ENCODE results near the gene GPAM.
"Not testable (repeated sequence)": the region's sequence is repeated elsewhere in the genome, so short reads cannot be mapped to it uniquely, and the experiment has no call there.

The GPAM gene

DNA sequence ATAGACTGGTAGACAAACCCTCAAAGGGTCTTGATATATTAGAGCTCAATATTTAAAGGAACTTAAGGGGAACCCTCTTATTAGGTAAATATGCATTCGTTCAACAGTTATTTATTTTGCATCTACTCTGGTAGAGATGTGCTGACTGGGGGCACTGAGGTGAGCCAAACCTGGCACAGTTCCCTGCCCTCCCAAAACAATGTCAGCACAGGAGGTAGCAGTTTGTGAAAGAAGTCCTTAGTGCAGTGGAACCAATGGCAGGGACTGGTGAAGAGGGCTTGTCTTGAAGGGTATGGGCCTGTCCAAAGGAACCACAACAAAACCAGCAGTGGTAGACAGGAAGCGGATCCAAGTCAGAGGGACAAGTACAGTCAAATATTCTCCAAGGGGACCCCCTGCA lies 32.6 kb upstream of the GPAM start:
- no peak for DNase-seq (ENCODE audit: low read depth in 2 of 2)

DNA sequence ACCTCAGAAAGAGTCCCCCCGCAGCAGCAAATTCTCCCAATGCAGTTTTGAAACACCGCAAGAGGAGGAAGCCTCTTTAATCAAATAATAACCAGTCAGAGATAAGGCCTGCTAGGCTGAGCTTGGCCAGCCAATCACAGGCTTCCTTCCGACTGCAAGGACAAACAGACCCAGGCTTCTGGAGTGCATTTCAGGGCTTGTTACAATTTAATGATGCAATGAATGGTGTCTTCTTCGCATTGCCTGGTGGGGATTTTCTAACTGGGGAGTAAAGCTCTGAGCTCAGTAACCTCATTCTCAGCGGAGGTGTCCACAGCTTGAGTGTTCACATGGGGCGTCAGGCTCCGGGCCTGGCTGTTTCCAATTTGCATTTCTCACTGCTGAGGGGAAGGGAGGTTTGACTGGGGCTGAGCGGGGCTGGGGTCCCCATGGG lies 31.8 kb upstream of the GPAM start:
- DNase-seq (ENCODE audit: low read depth in 2 of 2): no peak

DNA sequence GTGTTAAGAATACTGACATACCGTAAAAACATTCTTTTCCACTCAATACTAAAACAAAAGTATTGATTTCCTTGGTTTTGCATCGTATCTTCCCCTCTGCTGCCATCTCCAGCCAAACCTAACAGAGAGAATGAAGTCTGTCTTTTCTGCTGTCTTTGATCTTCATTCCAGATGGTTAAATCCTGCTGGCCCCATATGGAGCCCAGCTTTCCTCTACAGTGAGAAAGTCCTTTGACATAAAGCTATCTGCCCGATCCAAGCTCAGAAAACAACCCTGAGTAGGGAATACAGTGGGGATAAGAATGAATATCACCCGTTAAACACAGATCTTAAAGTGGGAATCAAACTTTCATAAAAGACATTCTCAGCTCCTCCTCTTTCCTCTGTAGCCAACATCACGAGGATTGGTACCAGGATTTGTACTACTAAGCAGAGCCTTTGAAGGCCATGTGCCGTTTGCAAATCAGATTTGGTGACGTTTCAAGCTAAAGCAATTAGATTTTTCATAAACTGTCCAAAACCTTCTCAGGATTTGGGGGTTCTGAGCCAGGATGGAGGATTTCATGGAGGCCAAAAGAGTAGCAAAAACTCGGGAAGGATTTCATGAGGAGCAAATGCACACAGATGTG lies 30.8 kb upstream of the GPAM start:
- DNase-seq (ENCODE audit: low read depth in 2 of 2): no peak

DNA sequence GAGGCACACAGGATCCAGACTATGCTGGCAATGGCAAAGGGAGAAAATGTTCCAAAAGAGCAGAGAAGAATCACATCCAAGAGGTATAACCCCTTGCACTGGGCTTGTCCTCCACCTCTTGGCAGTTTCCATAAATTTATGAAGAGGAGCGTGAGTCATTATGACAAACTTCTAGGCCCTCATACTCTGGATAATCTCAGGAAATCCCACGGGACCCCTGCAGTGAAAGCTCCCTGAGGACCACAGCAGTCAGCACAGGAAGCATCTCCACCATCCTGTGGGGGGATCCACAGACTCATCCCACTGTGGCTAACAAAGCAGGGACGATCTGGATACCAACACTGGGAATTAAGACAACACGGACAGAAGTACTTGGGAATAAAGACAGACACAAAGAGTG lies 30.3 kb upstream of the GPAM start:
- no peak for DNase-seq (ENCODE audit: low read depth in 2 of 2)

DNA sequence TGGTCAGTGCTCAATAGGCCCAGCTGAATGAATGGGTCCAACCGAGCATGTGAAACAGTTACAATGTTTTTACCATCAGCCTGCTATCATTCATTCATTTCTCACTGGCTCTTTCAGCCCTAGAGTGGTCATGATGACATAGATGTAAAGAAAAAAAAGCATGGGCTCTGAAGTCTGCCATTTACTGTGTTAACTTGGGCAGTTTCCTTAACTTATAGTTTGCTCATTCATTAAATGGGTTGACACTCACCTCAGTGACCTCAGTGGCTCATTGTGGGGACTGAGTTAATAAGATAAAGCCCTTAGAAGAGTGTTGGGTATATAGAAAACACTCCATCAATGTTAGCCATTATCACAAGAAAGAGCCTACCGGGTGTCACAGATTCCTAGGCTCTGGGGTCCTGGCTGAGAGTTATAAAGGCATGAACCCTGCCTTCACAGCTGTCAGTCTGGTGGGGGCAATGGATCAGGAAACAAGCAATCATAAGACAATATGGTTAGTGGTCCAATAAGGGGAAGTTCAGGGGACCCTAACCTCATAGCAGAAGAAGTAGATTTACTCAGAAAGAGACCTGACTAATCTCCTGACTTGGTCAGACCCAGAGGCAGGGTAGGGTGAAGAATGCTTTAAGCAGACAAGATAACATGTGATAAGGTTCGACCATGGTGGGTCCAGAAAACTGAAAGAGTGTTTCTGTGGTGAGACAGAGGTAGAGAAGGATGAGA lies 29.7 kb upstream of the GPAM start:
- DNase-seq (ENCODE audit: low read depth in 2 of 2): no peak

DNA sequence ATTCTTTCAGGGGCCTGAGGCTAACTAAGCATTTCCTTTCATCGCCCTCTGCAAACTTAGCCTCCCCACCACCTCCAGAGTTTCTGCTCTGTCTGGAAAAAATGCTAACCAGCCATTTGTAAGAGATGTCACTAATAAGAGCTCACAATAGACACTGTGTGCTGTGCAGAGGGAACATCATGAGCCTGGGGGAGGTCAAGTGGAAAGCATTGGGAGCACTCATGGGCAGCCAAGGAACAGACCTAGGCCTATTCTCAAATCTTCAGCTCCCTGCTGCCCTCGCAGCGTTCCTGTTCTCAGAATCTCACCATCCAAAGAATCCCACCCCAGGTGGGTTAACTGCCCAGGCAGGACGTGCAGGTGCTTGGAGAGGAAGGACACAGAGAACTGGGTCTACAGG lies 27.1 kb upstream of the GPAM start:
- DNase-seq (ENCODE audit: low read depth in 2 of 2): no peak

DNA sequence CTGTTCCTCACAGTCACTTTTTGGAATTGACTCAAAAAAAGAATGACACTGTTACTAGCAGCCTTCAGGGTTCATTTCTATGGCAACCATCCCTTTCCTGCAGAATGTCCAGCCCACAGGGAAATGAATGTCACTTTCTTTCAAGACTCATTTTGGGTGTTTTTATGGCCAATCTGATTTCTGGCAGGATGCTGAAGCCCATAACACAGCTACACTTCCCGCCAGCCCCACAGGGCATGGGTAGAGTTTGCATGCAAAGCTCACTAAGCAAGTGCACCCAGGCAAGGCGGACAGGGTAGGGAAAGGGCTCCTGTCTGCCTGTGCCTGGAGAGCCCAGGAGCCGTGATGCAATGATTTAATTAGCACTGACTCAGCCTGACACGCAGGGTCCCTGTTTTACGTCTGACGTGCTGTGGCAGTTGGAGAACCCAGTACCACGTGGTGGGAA lies 26.1 kb upstream of the GPAM start:
- DNase-seq (ENCODE audit: low read depth in 2 of 2): no peak

DNA sequence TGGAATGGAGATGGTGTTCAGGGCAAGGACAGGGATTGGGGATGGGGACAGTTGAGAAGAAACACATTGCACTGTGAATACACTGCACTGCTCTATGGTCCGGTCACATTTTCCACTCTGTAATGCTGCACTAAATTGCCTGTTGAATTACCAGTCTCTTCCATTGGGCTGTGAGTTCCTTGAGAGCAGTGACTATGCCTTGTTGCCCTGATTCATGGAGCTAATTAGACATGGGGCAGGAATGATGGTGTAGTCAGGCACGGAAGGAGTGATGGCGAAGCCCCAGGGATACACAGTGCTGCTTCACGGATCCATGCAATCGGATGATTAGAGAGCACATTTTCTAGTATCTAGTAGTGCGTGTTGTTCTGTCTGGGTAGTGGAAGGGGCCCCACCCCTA lies 25.4 kb upstream of the GPAM start:
- DNase-seq (ENCODE audit: low read depth in 2 of 2): no peak

DNA sequence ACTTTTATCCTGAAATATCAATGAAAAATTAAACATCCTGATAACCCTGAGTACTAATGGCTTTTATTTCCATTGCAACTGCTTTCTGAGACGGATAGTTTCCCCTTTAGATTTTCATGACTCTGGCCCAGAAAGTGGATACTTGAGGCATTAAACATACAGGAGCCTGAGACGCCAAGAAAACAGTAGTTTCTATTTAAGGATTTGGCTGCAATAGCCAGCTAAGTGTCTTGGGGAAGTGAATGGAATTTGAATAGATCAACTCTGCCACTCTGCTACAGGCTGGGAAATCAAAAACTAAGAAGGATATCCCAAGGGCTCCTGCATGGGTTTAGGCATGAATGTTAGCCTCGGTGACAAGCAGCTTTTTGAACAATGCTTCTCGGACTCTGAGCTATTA lies 24.7 kb upstream of the GPAM start:
- no peak for DNase-seq (ENCODE audit: low read depth in 2 of 2)

DNA sequence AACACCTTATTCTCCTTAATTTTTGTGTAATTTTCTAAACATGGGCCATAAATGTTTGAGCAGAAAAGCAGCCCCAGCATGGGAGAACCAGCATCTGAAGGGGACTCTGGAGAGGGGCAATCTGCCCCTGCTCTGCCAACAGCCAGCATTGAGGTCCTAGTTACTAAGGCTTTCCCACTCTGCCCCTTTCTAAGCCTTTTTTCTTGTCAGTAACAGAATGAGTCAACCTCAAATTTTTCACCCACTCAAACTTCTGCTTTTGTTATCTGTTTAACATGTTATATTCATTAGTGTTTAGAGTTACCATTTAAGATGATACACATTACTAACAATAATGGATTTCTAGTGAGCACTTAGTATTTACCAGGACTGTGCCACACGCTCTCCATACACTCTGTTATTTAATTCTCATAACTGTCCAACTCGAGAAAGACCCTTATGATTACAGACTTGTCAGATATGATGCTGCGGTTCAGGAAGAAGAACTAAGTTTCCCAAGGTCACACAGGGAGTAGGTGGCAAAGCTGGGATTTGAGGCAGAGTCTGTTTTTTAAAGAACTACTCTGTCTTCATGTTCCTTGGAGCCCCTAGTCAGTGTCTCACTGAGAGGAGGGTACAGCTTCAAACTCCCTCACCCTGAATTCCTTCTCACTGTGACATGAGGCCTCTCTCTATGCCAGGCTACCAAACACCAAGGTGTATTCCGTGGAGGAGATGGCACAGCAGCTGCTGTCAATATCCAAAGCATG lies 19.9 kb upstream of the GPAM start:
- DNase-seq (ENCODE audit: low read depth in 2 of 2): no peak

DNA sequence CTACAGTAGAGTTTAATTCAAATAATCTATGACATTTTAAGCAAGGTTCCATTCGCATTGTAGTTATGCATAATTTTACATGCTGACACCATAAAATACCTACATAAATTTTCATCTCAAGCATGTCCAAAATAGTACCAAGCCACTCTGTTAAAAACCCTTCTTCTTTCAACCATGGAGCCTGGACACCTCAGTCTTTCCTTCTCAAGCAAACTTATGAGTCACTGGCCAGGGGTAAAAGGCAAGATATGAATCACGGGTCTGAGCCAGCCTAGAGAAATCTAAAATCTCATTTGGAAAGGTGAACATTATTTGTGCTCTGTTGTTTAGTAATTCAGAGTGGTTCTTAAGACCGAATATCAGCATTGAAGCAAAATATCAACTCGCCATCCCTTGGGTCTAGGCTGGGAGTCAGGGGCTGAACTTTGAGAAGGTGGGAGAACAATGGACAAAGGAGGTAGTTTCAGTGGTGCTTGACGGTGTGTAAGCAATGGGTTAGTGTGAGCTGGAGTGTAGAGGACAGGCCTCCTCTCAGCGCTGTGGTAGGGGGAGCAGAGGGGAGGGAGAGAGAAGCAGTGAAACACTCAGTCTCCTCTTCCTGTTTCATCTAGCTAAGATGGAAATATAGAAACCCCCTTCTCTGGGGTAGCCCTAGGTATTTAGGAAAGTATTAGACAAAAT lies 19.1 kb upstream of the GPAM start:
- no peak for DNase-seq (ENCODE audit: low read depth in 2 of 2)

DNA sequence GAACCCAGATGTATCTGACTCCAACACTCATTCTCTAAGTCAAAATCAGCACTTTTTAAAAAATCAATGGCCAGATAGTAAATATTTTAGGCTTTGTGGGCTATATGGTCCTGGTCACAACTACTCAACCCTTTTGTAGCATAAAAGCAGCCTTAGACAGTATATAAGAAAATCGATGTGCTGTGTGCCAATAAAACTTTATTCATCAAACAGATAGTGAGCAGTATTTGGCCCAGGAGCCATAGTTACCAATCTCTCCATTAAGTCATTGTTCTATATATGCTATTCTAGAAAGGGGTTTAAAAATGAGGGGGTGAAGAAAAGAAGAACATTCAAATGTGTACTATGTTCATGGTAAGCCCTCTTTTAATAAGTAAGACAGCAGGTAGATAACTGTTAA lies 18.5 kb upstream of the GPAM start:
- DNase-seq (ENCODE audit: low read depth in 2 of 2): no peak

DNA sequence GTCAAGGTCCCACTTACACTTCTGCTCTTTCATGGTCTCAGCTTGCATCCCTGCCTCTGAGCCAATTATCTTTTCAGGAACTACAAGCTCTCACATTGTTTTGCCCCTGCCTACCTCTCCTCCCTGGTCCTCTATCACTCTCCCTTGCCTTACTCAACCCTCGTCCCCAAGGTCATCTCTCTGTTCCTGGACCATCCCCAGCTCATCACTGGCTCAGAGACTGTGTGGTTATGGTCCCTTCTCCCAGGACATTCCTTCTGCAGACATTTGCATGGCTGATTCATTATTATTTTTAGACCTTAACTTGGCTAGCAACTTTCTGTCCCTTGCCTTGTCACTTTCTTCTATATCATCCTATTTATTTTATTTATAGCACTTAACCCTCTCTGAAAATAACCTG lies 17.8 kb upstream of the GPAM start:
- DNase-seq (ENCODE audit: low read depth in 2 of 2): no peak

DNA sequence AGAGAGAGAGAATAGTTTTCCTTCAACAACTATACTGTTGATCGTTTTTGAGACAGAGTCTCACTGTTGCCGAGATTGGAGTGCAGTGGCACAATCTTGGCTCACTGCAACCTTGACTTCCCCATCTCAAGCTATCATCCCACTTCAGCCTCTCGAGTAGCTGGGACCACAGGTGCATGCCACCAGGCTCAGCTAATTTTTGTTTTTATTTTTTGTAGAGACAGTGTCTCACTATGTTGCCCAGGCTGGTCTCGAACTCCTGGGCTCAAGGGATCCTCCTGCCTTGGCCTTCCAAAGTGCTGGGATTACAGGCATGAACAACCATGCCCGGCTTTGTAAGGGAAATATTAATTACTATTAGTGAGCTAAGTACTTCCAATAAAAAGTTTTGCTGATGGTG lies 16.7 kb upstream of the GPAM start:
- not testable (repeated sequence) for DNase-seq (ENCODE audit: low read depth in 2 of 2)

DNA sequence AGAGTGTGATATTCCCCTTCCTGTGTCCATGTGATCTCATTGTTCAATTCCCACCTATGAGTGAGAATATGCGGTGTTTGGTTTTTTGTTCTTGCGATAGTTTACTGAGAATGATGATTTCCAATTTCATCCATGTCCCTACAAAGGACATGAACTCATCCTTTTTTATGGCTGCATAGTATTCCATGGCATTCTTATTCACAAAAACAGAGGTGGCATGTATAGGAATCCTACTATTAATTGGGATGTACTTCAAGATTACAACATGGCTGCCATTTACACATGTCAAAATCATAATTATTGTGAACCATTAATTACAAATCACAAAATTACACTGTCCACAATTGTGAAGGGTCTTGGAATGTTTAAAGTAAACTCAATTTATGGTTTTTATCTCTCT lies 14.1 kb upstream of the GPAM start:
- DNase-seq (ENCODE audit: low read depth in 2 of 2): not testable (repeated sequence)

DNA sequence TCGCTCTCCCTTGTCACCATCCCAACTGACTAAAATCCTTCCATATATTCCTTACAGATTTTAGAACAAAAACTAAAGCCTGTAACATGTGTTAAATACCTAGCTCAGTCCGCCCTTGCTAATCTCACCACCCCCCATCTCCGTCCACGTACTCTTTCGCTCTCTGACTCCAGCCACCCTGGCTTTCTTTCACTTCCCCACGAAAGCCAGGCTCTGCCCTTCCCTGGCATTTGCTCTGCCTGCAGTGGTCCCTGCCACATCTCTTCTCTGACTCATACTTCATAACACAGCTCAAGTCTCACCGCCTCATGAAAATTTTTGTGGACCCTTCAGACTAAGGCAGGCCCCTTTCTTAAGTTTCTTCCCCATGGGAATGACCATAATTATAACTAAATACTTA lies 11.7 kb upstream of the GPAM start:
- no peak for DNase-seq (ENCODE audit: low read depth in 2 of 2)

DNA sequence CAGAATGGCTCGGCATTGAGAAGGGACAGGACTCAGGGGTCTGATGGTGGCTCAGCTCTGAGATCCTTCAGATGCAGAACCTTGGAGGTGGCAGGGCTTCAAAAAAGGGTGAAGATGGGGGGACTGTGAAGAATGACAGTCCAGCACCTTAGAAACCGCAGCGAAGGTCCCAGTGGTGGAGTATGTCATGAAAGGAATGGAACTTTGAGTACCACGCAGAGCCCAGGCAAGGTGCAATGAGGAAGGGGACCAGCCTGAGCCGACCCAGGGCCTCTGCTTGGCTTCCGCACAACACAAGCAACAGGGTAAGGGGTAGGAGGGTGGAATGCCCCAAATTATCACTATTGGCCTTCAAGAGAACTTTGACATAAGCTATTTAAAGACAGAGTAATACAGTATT lies 8.2 kb upstream of the GPAM start:
- DNase-seq (ENCODE audit: low read depth in 2 of 2): no peak

DNA sequence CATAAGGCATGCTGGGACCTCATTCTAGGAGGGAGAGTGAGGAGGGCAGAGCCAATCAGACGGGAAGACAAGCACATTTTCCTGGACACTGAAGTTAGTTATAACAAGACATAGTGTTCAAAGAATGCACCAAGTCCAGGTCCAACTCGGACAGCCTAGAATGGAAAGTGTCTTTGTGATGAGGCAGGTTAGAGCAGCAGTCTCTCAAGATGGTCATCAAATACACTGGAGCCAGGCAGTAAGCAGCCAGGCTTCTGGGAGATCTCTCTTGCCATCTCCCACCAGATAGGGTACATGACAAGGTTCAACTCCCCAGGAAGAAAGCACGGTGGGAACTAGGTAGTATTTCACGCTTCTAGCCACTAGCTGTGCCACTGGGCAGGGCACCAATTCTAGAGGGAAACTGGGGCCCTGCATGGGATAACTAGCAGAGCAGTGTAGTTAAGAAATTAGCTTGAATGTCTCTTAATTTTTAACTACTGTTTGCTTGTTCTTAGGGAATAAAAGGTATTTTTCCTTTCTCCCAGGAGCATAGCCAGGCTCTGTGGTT lies 7.6 kb upstream of the GPAM start:
- no peak for DNase-seq (ENCODE audit: low read depth in 2 of 2)

DNA sequence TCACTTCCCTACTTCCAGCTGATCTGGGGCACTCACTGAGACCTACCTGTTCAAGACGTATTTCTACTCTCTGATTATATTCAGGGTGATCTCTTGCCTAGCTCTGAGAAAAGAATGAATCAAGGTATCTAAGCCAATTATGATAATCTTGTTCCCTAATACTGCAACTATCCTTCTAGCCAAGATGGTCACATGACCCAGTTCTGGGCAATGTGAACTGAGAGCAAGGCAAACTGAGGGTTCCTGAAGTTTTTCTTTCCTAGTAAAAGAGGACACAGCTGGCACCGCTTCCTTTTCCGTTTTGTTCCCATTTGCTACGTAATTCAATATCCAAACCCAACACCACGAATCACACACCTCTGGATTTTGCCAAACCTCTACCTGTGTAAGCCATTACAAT lies 5.9 kb upstream of the GPAM start:
- DNase-seq (ENCODE audit: low read depth in 2 of 2): no peak

DNA sequence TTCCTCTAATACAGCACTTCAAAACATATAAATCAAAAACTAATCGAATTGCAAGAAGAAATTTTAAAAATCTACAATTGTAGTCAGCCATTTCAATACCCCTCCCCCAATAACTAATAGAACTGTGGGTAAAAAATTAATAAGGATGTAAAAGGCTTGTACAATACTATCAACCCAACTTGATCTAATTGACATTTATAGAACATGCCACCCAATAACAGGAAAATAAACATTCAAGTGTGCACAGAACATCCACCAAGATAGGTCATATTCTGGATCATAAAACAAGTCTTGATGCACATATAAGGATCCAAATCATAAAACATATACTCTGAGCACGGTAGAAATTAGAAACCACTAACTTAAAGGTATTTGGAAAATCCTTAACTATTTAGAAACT lies 4.0 kb upstream of the GPAM start:
- DNase-seq (ENCODE audit: low read depth in 2 of 2): no peak

DNA sequence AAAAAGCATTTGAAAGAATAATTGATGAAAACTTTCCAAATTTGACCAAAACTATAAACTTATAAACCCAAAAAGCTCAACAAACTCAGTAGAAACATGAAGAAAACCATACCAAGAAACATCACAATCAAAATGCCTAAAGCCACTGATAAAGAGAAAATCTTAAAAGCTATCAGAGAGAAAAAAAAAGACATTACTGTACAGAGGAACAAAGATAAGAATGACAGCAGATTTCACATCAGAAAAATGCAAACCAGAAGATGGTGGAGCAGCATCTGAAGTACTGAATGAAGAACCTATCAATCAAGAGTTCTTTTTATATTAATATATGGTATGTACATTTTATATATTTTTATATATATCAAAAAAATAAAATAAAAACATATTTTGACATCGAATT lies 2.4 kb upstream of the GPAM start:
- no peak for DNase-seq (ENCODE audit: low read depth in 2 of 2)

DNA sequence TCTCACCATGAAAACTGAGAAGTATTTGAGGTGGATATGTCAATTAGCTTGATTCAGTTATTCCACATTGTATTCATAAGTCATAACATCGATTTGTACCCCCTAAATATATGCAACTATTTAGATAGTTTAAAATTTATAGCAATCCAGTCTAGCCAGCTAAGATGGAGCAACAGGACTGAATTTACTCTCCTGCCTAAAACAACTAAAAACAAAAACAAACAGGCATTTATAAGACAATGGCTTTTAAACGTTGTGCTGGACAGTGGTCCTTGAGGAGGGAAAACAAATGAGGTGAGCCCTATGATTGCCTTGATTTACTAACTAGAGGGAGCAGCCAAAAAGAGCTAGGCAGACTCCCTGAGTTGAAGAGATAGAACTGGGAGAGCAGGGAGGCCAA lies 814 bp upstream of the GPAM start:
- DNase-seq (ENCODE audit: low read depth in 2 of 2): no peak

Measured in stimulated activated CD8-positive, alpha-beta memory T cell treated with anti-CD3 and anti-CD28 coated beads, Interleukin-7, amount 100 ng/mL, for 1 hour (primary cell).